Measurements from ENCODE around the gene IL1RAPL2.

- TF ChIP-seq ZBTB7A (IDR thresholded peaks at IDR 0.05; ENCODE audit: low read depth) (no peak), EP300 (IDR thresholded peaks at IDR 0.05; ENCODE audit: borderline replicate concordance) (no peak)
These were observed 701.2 kb downstream of the IL1RAPL2 start for GRCh38 chrX:105267167-105267566.
